Thyroid gland (tissue), 4 donors: ENCODE measurements around the gene ABAT. TPM values are rescaled to one million over a fixed set of nuclear protein-coding genes. Genes with fewer than 3 reads are reported as not detected.
"Not testable (repeated sequence)": the region's sequence is repeated elsewhere in the genome, so short reads cannot be mapped to it uniquely, and the experiment has no call there.

ENCODE experiments used
- DNase-seq, 2 donors: peaks; one replicate each; pipeline ENCODE4 v3.0.0-alpha.2; 2019
- H3K27ac ChIP-seq, 3 donors: fragments of 200-600 bp; sonication (generic); 1 replicate in 2 of 3; 2 replicates in 1 of 3; pipeline ENCODE4 v1.5.1; 2016 to 2019; ENCODE audit warnings: mild to moderate bottlenecking in 1 of 3, moderate library complexity in 1 of 3
- H3K27me3 ChIP-seq: fragments of 200-600 bp; sonication (generic); one replicate; pipeline ENCODE4 v1.5.1; 2019
- H3K36me3 ChIP-seq, 2 donors: fragments of 200-600 bp; sonication (generic); one replicate each; pipeline ENCODE4 v1.5.1; 2016 to 2019
- H3K4me1 ChIP-seq, 2 donors: fragments of 200-600 bp; sonication (generic); one replicate each; pipeline ENCODE4 v1.5.1; 2017 to 2019
- H3K4me3 ChIP-seq, 3 donors: fragments of 200-600 bp; sonication (generic); replicated peaks in 1 of 3; 1 replicate in 2 of 3; 2 replicates in 1 of 3; pipeline ENCODE4 v1.5.1; 2016; ENCODE audit warnings: mild to moderate bottlenecking in 1 of 3
- H3K9me3 ChIP-seq: fragments of 200-600 bp; sonication (generic); one replicate; pipeline ENCODE4 v1.5.1; 2017
- CTCF ChIP-seq, 6 experiments: fragments of 200-600 bp in 3 of 6; fragments of 450-650 bp in 3 of 6; sonication (generic) in 3 of 6; IDR thresholded peaks; one replicate each; pipeline ENCODE4 v1.5.1; 2016 to 2019; ENCODE audit warnings: antibody characterized with exemption in 6 of 6, mild to moderate bottlenecking in 2 of 6, inconsistent platforms in 1 of 6, moderate library complexity in 1 of 6
- POLR2A ChIP-seq, 2 donors: fragments of 450-650 bp; IDR thresholded peaks; one replicate each; pipeline ENCODE4 v1.6.1; 2017; ENCODE audit warnings: antibody characterized with exemption in 2 of 2, mild to moderate bottlenecking in 2 of 2, moderate library complexity in 1 of 2
- WGBS, 2 donors: methylation state at CpG; one replicate each; pipeline ENCODE4 v1.1.5; 2017; 5-methylcytosine and 5-hydroxymethylcytosine counted together
- intact Hi-C: fragments of 100-400 bp; cut with DNase I; formaldehyde crosslinking; loops from one replicate; pipeline ENCODE4 v1.15.1; 2023
- total RNA-seq, 4 donors: library from RNA; depleted of rRNA; stranded (reverse); fragments of >200 nt; gene quantifications; one replicate each; pipeline ENCODE4 v1.2.3, GENCODE V29; 2016

Gene ABAT
- total RNA-seq, 4 donors from 2014 or later, result 10.9 to 53.7 (median 35.9) TPM

GRCh38 chr16:8697965-8698364, 23.5 kb downstream of the ABAT start:
- 30 to 61% methylated on average over 3 of the region's 3 CpGs for WGBS, 2 donors
- Histone ChIP-seq H3K36me3 (no peaks in the 10 kb centered on the region), H3K27ac (no peak overlapping the region), H3K27me3 (no peaks in the 10 kb centered on the region), H3K9me3 (no peaks in the 10 kb centered on the region), H3K4me3 (no peak overlapping the region), H3K4me1 (no peaks in the 10 kb centered on the region)
- intact Hi-C loops, result no loop called here
- TF ChIP-seq POLR2A (IDR thresholded peaks at IDR 0.05), result no peak
- TF ChIP-seq CTCF (IDR thresholded peaks at IDR 0.05), result no peak
- DNase-seq, result no peak

- H3K27me3 ChIP-seq, result no peaks in the 10 kb centered on the region
- DNase-seq, result no peak
- H3K4me3 ChIP-seq, result no peak overlapping the region
- H3K27ac ChIP-seq, result no peak overlapping the region
- TF ChIP-seq POLR2A (IDR thresholded peaks at IDR 0.05), result no peak
- no peak for TF ChIP-seq CTCF (IDR thresholded peaks at IDR 0.05)
- H3K9me3 ChIP-seq, result no peaks in the 10 kb centered on the region
- intact Hi-C loops, result no loop called here
- WGBS, 2 donors, result 91 to 98% methylated on average over 2 of the region's 2 CpGs
- no peaks in the 10 kb centered on the region for H3K36me3 ChIP-seq
- H3K4me1 ChIP-seq, result no peaks in the 10 kb centered on the region
Measured at GRCh38 chr16:8703693-8704092, 29.3 kb downstream of the ABAT start.

GRCh38 chr16:8704098-8704497, 29.7 kb downstream of the ABAT start:
- 94 to 97% methylated on average over 3 of the region's 3 CpGs for WGBS, 2 donors
- DNase-seq, result no peak
- H3K27ac ChIP-seq, result no peak overlapping the region
- H3K4me1 ChIP-seq, result no peaks in the 10 kb centered on the region
- H3K36me3 ChIP-seq, result no peaks in the 10 kb centered on the region
- no peaks in the 10 kb centered on the region for H3K27me3 ChIP-seq
- intact Hi-C loops, result no loop called here
- H3K4me3 ChIP-seq, result no peak overlapping the region
- no peaks in the 10 kb centered on the region for H3K9me3 ChIP-seq
- TF ChIP-seq POLR2A (IDR thresholded peaks at IDR 0.05) (no peak), CTCF (IDR thresholded peaks at IDR 0.05) (no peak)

GRCh38 chr16:8705100-8705822, 30.8 kb downstream of the ABAT start:
- H3K4me3 ChIP-seq, H3K27me3 ChIP-seq, H3K36me3 ChIP-seq, H3K9me3 ChIP-seq, DNase-seq, H3K27ac ChIP-seq, H3K4me1 ChIP-seq, intact Hi-C loops: not testable (repeated sequence)
- WGBS, 2 donors, result 53 to 73% methylated on average over 4 of the region's 4 CpGs

- 65 to 72% methylated on average over 4 of the region's 4 CpGs for WGBS, 2 donors
- intact Hi-C loops, result no loop called here
- Histone ChIP-seq H3K4me1 (no peaks in the 10 kb centered on the region), H3K36me3 (no peaks in the 10 kb centered on the region), H3K27ac (no peak overlapping the region), H3K4me3 (no peak overlapping the region), H3K9me3 (no peaks in the 10 kb centered on the region), H3K27me3 (no peaks in the 10 kb centered on the region)
- TF ChIP-seq CTCF (IDR thresholded peaks at IDR 0.05) (no peak), POLR2A (IDR thresholded peaks at IDR 0.05) (no peak)
- no peak for DNase-seq
Measured at GRCh38 chr16:8708536-8708935, 34.1 kb downstream of the ABAT start.
